ENCODE measurements around the gene ZDHHC21. TPM values are rescaled to one million over a fixed set of nuclear protein-coding genes. Genes with fewer than 3 reads are reported as not detected.

ZDHHC21 gene
- total and polyA plus RNA-seq, 3 donors from 2014 or later: 6.2 to 16.7 (median 16.1) TPM

DNA sequence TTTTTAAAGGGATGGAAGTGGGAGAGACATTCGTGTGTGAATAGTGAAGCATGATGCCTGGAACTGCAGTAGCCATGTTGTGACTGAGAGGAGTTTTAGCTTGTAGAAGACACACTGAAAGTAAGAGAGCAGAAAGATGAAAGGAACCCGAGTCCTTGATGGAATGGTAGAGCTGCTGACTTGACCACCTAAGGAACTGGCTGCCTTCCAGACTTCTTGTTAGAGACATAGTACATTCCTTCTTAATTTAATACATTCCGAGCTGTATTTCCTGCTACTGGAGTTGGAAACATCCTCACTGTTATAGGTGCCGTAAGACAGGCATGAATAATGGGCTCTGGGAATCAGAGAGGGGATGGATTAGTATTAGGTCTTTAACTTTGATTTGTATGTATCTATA is 21.9 kb upstream of the ZDHHC21 start:
- H3K27ac ChIP-seq: no peak overlapping the region
- intact Hi-C loops (cut with DNase I; ENCODE audit: low total_unique reads): no loop called here
- no peak overlapping the region for H3K4me3 ChIP-seq
- no peaks in the 10 kb centered on the region for H3K9me3 ChIP-seq
- no peaks in the 10 kb centered on the region for H3K4me1 ChIP-seq
- H3K36me3 ChIP-seq (ENCODE audit: low read depth, missing control alignments): no peaks in the 10 kb centered on the region
- TF ChIP-seq POLR2A (IDR thresholded peaks at IDR 0.05): no peak
- TF ChIP-seq, protein P1, sequence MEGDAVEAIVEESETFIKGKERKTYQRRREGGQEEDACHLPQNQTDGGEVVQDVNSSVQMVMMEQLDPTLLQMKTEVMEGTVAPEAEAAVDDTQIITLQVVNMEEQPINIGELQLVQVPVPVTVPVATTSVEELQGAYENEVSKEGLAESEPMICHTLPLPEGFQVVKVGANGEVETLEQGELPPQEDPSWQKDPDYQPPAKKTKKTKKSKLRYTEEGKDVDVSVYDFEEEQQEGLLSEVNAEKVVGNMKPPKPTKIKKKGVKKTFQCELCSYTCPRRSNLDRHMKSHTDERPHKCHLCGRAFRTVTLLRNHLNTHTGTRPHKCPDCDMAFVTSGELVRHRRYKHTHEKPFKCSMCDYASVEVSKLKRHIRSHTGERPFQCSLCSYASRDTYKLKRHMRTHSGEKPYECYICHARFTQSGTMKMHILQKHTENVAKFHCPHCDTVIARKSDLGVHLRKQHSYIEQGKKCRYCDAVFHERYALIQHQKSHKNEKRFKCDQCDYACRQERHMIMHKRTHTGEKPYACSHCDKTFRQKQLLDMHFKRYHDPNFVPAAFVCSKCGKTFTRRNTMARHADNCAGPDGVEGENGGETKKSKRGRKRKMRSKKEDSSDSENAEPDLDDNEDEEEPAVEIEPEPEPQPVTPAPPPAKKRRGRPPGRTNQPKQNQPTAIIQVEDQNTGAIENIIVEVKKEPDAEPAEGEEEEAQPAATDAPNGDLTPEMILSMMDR (IDR thresholded peaks at IDR 0.05): no peak
- DNase-seq: no peak
- WGBS, 2 donors: 66 to 71% methylated on average over 4 of the region's 4 CpGs
- no peaks in the 10 kb centered on the region for H3K27me3 ChIP-seq

DNA sequence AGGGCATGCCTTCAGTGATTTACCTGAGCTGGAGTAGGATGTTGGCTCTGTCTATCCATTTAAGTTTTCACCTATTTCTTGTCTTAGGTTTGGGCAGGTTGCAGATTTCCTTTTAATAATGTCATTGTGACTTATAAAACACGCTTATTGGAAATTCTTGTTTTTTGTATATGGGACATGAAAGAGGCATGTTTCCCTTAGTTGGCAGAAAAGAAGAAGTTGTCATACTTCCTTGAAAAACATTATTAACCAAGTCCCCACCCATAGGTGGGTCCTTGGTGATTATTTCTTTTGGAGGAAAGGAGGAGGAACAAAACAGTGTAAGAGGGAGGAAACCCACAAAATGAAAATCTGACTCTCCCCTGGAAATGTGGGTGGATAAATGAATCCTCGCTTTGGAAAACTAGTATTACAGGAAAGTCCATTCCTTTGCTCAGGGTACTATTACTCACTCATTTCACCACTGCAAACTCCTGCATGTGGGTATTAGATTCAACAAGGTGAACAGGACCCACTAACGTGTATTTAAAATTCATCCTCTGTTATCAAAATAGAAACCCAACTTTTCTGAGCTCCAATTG is 20.0 kb upstream of the ZDHHC21 start:
- DNase-seq: no peak

DNA sequence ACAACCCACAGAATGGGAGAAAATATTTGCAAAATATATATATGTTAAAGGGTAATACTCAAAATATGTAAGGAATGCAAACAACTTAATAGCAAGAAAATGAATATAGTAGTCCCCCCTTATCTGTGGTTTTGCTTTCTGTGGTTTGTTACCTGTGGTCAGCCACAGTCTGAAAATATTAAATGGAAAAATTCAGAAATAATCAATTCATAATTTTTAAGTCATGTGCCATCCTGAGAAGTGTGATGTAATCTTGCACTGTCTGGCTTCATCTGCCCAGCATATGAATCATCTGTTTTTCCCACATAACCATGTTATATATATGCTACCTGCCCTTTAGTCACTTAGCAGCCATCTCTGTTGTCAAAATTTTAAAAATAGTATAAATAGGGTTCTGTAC is 17.6 kb upstream of the ZDHHC21 start:
- Histone ChIP-seq H3K36me3 (ENCODE audit: low read depth, missing control alignments) (no peaks in the 10 kb centered on the region), H3K4me3 (no peak overlapping the region), H3K9me3 (no peaks in the 10 kb centered on the region), H3K27ac (no peak overlapping the region), H3K27me3 (no peaks in the 10 kb centered on the region), H3K4me1 (no peaks in the 10 kb centered on the region)
- intact Hi-C loops (cut with DNase I; ENCODE audit: low total_unique reads): no loop called here
- no peak for DNase-seq
- TF ChIP-seq POLR2A (IDR thresholded peaks at IDR 0.05): no peak
- TF ChIP-seq, protein P1 (IDR thresholded peaks at IDR 0.05): no peak

More for the DNA sequence above, 20.0 kb upstream of the ZDHHC21 start:
- H3K36me3 ChIP-seq (ENCODE audit: low read depth, missing control alignments): no peaks in the 10 kb centered on the region
- H3K27me3 ChIP-seq: no peaks in the 10 kb centered on the region
- no peaks in the 10 kb centered on the region for H3K4me1 ChIP-seq
- intact Hi-C loops (cut with DNase I; ENCODE audit: low total_unique reads): no loop called here
- WGBS, 2 donors: 86 to 87% methylated on average over 3 of the region's 3 CpGs
- no peak for TF ChIP-seq POLR2A (IDR thresholded peaks at IDR 0.05)
- TF ChIP-seq, protein P1 (IDR thresholded peaks at IDR 0.05): no peak
- no peak overlapping the region for H3K27ac ChIP-seq
- H3K4me3 ChIP-seq: no peak overlapping the region
- H3K9me3 ChIP-seq: no peaks in the 10 kb centered on the region

DNA sequence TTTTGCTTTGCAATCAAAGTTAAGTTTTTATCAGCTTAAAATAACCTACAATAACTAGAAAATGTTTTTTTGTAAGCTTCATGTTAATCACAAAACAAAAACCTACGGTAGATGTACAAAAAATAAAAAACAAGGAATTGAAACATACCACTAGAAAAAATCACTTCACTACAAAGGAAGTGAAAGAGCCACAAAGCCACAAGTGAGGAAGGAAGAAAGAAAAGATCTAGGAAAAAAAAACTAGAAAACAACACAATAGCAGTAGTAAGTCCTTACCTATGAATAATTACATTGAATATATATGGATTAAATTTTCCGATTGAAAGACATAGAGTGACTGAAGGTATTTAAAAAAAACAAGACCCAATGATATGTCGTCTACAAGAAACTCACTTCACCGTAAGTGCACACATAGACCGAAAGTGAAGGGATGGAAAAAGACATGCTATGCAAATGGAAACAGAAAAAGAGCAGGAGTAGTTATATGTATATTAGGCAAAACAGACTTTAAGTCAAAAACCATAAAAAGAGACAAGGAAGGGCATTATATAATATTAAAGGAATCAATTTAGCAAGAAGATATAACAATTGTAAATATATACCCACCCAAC is 13.4 kb upstream of the ZDHHC21 start:
- TF ChIP-seq, protein P1 (IDR thresholded peaks at IDR 0.05): no peak
- no peak for TF ChIP-seq POLR2A (IDR thresholded peaks at IDR 0.05)
- Histone ChIP-seq H3K27me3 (no peaks in the 10 kb centered on the region), H3K9me3 (no peaks in the 10 kb centered on the region), H3K4me3 (no peak overlapping the region), H3K36me3 (ENCODE audit: low read depth, missing control alignments) (no peaks in the 10 kb centered on the region), H3K4me1 (no peaks in the 10 kb centered on the region), H3K27ac (no peak overlapping the region)
- WGBS, 2 donors: 89 to 94% methylated on average over 5 of the region's 5 CpGs
- DNase-seq: no peak
- intact Hi-C loops (cut with DNase I; ENCODE audit: low total_unique reads): no loop called here

DNA sequence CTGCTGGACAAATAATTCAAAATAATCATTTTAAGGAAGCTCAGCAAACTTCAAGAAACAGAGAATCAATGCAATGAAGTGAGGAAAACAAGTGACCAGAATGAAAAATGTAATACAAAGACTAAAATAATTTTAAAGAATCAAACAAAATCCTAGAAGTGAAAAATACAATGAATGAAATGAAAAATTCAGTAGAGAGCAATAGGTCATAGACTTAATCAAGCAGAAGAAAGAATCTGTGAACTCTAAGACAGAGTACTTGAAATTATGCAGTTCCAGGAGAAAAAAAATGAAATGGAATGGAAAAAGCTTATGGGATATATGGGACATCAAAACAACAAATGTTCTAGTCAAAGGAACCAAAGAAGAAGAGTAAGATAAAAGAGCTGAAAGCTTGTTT is 11.8 kb upstream of the ZDHHC21 start:
- Histone ChIP-seq H3K9me3 (no peaks in the 10 kb centered on the region), H3K4me3 (no peak overlapping the region), H3K36me3 (ENCODE audit: low read depth, missing control alignments) (no peaks in the 10 kb centered on the region), H3K4me1 (no peaks in the 10 kb centered on the region), H3K27ac (no peak overlapping the region), H3K27me3 (no peaks in the 10 kb centered on the region)
- intact Hi-C loops (cut with DNase I; ENCODE audit: low total_unique reads): no loop called here
- TF ChIP-seq POLR2A (IDR thresholded peaks at IDR 0.05): no peak
- TF ChIP-seq, protein P1 (IDR thresholded peaks at IDR 0.05): no peak
- DNase-seq: no peak

Measured in testis (tissue), 3 donors.